Mammary epithelial cell (primary cell): ENCODE measurements around the gene POC1A.

Source experiments
- CTCF ChIP-seq, 2 donors: IDR thresholded peaks in 1 of 2; conservative IDR thresholded peaks in 1 of 2; 2 replicates each; pipeline ENCODE4 v1.5.1; 2011 to 2012; ENCODE audit warnings: inconsistent platforms in 2 of 2, low read length in 2 of 2, mild to moderate bottlenecking in 2 of 2, control low read depth in 1 of 2, low read depth in 1 of 2; ENCODE audit not compliant: insufficient read depth in 1 of 2; ENCODE audit errors: extremely low read depth in 1 of 2
- EZH2 ChIP-seq: IDR thresholded peaks from 2 replicates; pipeline ENCODE4 v1.6.1; 2012; ENCODE audit warnings: low read length, inconsistent platforms, borderline replicate concordance

- TF ChIP-seq EZH2 (no peak), CTCF (conservative IDR thresholded peaks at IDR 0.05 in 1 of 2, IDR thresholded peaks at IDR 0.05 in 1 of 2; ENCODE audit: extremely low read depth in 1 of 2, insufficient read depth in 1 of 2, low read depth in 1 of 2, low read length in 2 of 2) (no peak)
These were observed 85.1 kb downstream of the POC1A start for GRCh38 chr3:52069135-52069534.
